Measurements from ENCODE around the gene CDKL2. TPM values are rescaled to one million over a fixed set of nuclear protein-coding genes. Genes with fewer than 3 reads are reported as not detected.
A peak's percentile ranks its signal among the peaks of the same experiment; 100 is the strongest.

Gene CDKL2
- total and polyA plus RNA-seq, 9 of the 15 experiments (the other 6 are each of a cell fraction or from before 2014, with no cell fraction given), result 0.01 to 0.16 TPM; not detected in 7

DNA sequence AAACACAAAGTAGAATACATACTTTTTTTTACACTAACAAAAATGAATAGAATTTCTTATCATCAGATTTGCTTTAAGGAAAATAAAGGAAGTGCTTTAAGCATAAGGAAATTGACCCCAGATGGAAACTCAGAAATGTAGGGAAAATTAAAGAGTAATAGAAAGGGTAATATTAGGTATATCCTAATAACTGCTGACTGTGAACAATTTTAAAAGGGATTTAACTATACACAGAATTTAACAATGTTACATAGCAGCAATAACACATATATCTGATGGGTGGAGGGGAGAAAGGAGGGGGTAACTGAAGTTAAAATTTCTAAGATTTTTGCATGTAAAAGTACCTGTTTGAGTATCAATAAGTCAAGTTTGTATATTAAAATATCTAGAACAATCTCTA, 8.6 kb downstream of the CDKL2 start:
- CTCF ChIA-PET (ENCODE audit: low intra/inter-chr PET ratio), result no interaction called here
- H3K79me2 ChIP-seq (ENCODE audit: control insufficient read depth, insufficient read depth, low read length), result no peaks in the 10 kb centered on the region
- no peak overlapping the region for H3K27ac ChIP-seq (ENCODE audit: extremely low read depth, low read depth, low read length)
- in situ Hi-C loops (cut with MboI) (no loop called here), intact Hi-C loops (cut with micrococcal nuclease) (no loop called here)
- H3K27me3 ChIP-seq (ENCODE audit: control insufficient read depth in 2 of 2, insufficient read depth in 2 of 2, low read length in 2 of 2), result no peaks in the 10 kb centered on the region
- no peaks in the 10 kb centered on the region for H3K36me3 ChIP-seq (ENCODE audit: control insufficient read depth, insufficient read depth, low read length)
- ATAC-seq, result no peak
- no peak for DNase-seq (ENCODE audit: extremely low read depth in 1 of 4, low spot score in 3 of 4)
- no peaks in the 10 kb centered on the region for H3K9me3 ChIP-seq (replicated peaks; ENCODE audit: control insufficient read depth, insufficient read depth, low read depth, low read length)
- H3K9me1 ChIP-seq (ENCODE audit: control insufficient read depth, insufficient read depth, low read length), result no peaks in the 10 kb centered on the region
- H3K4me1 ChIP-seq (replicated peaks in 1 of 2; ENCODE audit: control insufficient read depth in 2 of 2, insufficient read depth in 2 of 2, low read length in 2 of 2), result no peaks in the 10 kb centered on the region; a peak in 1 of 5 replicates
- no peaks in the 10 kb centered on the region for H4K20me1 ChIP-seq (replicated peaks; ENCODE audit: control insufficient read depth, insufficient read depth, low read length)
- POLR2A ChIA-PET, result no interaction called here
- FAIRE-seq, result no peak
- no peak overlapping the region for H3K4me3 ChIP-seq
- no peak overlapping the region for H3K4me2 ChIP-seq (ENCODE audit: insufficient read depth, low read length)
- H3K9ac ChIP-seq (ENCODE audit: insufficient read depth in 1 of 2, low read depth in 2 of 2, low read length in 2 of 2), result no peak overlapping the region
- no TSS peak for BruUV-seq (replicated peaks)
- TF ChIP-seq ZNF316 (IDR thresholded peaks at IDR 0.05) (peak; percentile 83), C11orf30 (IDR thresholded peaks at IDR 0.05; ENCODE audit: low read depth) (peak; percentile 54), ZNF165 (CRISPR knock-in tag; IDR thresholded peaks at IDR 0.05; ENCODE audit: borderline replicate concordance) (no peak), MAFF (IDR thresholded peaks at IDR 0.05; ENCODE audit: low read length) (peak; percentile 24; the same call in 1 of the 2 replicates), ZNF12 (CRISPR knock-in tag; IDR thresholded peaks at IDR 0.05) (no peak), ZNF436 (CRISPR knock-in tag; IDR thresholded peaks at IDR 0.05) (no peak), MAFK (IDR thresholded peaks at IDR 0.05; ENCODE audit: low read length) (peak; percentile 32; the same call in 1 of the 2 replicates)
- H2AFZ ChIP-seq (ENCODE audit: low read depth, low read length), result no peak overlapping the region

DNA sequence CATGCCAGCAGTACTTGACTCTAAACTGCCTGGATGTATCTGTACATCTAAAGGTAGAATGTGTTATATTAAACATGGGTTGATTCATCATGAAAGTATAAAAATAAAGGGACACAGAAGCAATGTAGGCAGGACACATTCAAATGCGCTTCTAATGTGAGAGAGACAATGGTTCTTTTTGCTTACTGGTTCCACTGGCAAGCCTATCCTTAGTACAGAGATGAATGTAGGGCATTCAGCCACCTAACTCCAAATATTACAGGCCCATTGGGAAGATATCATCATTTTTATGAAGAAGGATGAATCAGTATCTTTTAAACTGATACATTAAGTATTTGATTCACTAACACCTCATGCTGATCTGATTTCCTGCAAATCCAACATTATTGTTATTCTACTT, 18.0 kb downstream of the CDKL2 start:
- ChIA-PET POLR2A (no interaction called here), CTCF (ENCODE audit: low intra/inter-chr PET ratio) (no interaction called here)
- FAIRE-seq (no peak), ATAC-seq (no peak), DNase-seq (ENCODE audit: extremely low read depth in 1 of 4, low spot score in 3 of 4) (no peak)
- Histone ChIP-seq H3K36me3 (ENCODE audit: control insufficient read depth, insufficient read depth, low read length) (no peaks in the 10 kb centered on the region), H3K27me3 (ENCODE audit: control insufficient read depth in 2 of 2, insufficient read depth in 2 of 2, low read length in 2 of 2) (no peaks in the 10 kb centered on the region), H2AFZ (ENCODE audit: low read depth, low read length) (no peak overlapping the region), H3K27ac (ENCODE audit: extremely low read depth, low read depth, low read length) (no peak overlapping the region), H3K9me3 (replicated peaks; ENCODE audit: control insufficient read depth, insufficient read depth, low read depth, low read length) (no peaks in the 10 kb centered on the region; the same call in 1 of the 2 replicates), H3K4me3 (no peak overlapping the region), H3K9me1 (ENCODE audit: control insufficient read depth, insufficient read depth, low read length) (no peaks in the 10 kb centered on the region), H3K4me2 (ENCODE audit: insufficient read depth, low read length) (no peak overlapping the region), H3K9ac (ENCODE audit: insufficient read depth in 1 of 2, low read depth in 2 of 2, low read length in 2 of 2) (no peak overlapping the region), H3K79me2 (ENCODE audit: control insufficient read depth, insufficient read depth, low read length) (no peaks in the 10 kb centered on the region), H3K4me1 (replicated peaks in 1 of 2; ENCODE audit: control insufficient read depth in 2 of 2, insufficient read depth in 2 of 2, low read length in 2 of 2) (no peaks in the 10 kb centered on the region), H4K20me1 (replicated peaks; ENCODE audit: control insufficient read depth, insufficient read depth, low read length) (no peaks in the 10 kb centered on the region)
- no TSS peak for BruUV-seq (replicated peaks)
- in situ Hi-C loops (cut with MboI) (no loop called here), intact Hi-C loops (cut with micrococcal nuclease) (no loop called here)
- 38% methylated on average over 1 of the region's 1 CpG for WGBS (ENCODE audit: insufficient coverage, low coverage, missing lambda C conversion rate)
- no peak for TF ChIP-seq BCOR (IDR thresholded peaks at IDR 0.05)
- TF ChIP-seq, protein P1, sequence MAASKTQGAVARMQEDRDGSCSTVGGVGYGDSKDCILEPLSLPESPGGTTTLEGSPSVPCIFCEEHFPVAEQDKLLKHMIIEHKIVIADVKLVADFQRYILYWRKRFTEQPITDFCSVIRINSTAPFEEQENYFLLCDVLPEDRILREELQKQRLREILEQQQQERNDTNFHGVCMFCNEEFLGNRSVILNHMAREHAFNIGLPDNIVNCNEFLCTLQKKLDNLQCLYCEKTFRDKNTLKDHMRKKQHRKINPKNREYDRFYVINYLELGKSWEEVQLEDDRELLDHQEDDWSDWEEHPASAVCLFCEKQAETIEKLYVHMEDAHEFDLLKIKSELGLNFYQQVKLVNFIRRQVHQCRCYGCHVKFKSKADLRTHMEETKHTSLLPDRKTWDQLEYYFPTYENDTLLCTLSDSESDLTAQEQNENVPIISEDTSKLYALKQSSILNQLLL (CRISPR knock-in tag; IDR thresholded peaks at IDR 0.05; ENCODE audit: borderline replicate concordance), result no peak
- TF ChIP-seq PHTF2 (CRISPR knock-in tag; IDR thresholded peaks at IDR 0.05), result no peak
- TF ChIP-seq NFYB (IDR thresholded peaks at IDR 0.05; ENCODE audit: extremely low read depth, insufficient read length), result no peak
- no peak for TF ChIP-seq ZNF282 (CRISPR knock-in tag; IDR thresholded peaks at IDR 0.05)
- TF ChIP-seq L3MBTL2 (IDR thresholded peaks at IDR 0.05), result no peak
- no peak for TF ChIP-seq ZNF174 (CRISPR knock-in tag; IDR thresholded peaks at IDR 0.05)
- TF ChIP-seq, protein P2, sequence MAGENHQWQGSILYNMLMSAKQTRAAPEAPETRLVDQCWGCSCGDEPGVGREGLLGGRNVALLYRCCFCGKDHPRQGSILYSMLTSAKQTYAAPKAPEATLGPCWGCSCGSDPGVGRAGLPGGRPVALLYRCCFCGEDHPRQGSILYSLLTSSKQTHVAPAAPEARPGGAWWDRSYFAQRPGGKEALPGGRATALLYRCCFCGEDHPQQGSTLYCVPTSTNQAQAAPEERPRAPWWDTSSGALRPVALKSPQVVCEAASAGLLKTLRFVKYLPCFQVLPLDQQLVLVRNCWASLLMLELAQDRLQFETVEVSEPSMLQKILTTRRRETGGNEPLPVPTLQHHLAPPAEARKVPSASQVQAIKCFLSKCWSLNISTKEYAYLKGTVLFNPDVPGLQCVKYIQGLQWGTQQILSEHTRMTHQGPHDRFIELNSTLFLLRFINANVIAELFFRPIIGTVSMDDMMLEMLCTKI (IDR thresholded peaks at IDR 0.05; ENCODE audit: partially characterized antibody), result no peak

Data from K562 (cell line).